Subcutaneous adipose tissue (tissue), 4 donors: ENCODE measurements around the gene STING1. TPM values are rescaled to one million over a fixed set of nuclear protein-coding genes. Genes with fewer than 3 reads are reported as not detected.

Source experiments
- total RNA-seq, 4 donors: library from RNA; depleted of rRNA; stranded (reverse); fragments of >200 nt; gene quantifications; one replicate each; pipeline ENCODE4 v1.1.0, GENCODE V29; 2016
- TF ChIP-seq, protein P1 (sequence below): fragments of 450-650 bp; IDR thresholded peaks from one replicate; pipeline ENCODE4 v1.5.1; 2016; ENCODE audit warnings: low read depth, mild to moderate bottlenecking, control low read depth, antibody characterized with exemption, moderate library complexity

Gene STING1
- total RNA-seq = 10 to 100 TPM; 17.6 to 42.8 (median 31.8) TPM

DNA sequence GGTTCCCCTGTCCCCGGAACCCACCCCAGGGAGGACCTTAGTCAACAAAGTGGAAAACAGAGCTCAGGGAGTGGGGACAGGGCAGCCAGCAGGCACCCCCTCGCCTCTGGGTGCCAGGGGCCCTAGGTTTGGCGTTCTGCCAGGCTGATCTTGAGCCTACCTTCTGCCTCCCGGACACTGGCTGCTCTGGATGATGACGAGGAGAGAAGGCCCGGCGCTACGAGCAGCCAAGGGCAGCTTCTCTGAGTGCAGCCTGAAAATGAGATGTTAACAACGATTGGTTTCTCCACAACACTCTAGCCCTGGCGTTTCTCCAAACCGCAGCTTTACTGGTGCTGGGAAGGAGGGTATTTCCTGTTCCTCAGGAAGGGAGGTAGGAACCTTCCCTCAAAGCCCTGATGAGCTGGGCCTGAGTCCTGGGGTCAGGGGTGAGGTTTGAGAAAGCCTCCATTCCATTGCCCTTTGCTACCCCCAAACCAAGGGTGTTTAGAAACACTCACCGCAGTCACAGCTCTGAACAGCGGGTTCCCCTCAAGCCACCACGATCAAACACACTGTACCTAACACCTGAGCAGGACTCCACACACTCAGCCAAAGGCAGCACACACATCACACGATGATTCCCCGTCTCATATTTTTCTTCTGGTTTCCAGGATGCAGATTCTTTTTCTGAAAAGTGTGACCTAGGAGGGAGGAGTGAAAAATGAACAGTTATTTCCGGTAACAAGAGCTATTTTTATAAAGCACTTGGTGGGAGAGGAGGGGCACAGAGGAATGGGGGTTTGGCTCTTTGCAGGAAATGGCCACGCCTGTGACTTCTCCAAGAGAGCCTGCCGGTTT, at the start of gene STING1:
Gene STING1, minus strand, starts transcription at position 709 of the 840 bp plus-strand sequence. CDS start 1,054 bp downstream, outside the sequence.
- TF ChIP-seq, protein P1, sequence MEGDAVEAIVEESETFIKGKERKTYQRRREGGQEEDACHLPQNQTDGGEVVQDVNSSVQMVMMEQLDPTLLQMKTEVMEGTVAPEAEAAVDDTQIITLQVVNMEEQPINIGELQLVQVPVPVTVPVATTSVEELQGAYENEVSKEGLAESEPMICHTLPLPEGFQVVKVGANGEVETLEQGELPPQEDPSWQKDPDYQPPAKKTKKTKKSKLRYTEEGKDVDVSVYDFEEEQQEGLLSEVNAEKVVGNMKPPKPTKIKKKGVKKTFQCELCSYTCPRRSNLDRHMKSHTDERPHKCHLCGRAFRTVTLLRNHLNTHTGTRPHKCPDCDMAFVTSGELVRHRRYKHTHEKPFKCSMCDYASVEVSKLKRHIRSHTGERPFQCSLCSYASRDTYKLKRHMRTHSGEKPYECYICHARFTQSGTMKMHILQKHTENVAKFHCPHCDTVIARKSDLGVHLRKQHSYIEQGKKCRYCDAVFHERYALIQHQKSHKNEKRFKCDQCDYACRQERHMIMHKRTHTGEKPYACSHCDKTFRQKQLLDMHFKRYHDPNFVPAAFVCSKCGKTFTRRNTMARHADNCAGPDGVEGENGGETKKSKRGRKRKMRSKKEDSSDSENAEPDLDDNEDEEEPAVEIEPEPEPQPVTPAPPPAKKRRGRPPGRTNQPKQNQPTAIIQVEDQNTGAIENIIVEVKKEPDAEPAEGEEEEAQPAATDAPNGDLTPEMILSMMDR = no peak

DNA sequence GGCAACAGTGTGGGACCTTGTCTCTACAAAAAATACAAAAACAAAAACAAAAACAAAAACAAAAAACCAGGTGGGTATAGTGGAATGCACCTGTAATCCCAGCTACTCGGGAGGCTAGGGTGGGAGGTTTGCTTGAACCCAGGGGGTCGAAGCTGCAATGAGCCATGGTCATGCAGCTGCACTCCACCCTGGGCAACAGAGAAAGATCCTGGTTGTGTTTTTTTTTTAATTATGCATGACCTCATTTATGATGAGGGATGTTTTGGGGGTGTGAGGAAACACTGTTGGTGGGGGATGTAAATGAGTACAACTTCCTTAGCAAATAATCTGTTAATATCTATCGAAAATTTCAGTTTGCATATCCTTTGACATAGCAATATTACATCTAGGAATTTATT, 49.2 kb upstream of the STING1 start:
- TF ChIP-seq, protein P1 = no peak

DNA sequence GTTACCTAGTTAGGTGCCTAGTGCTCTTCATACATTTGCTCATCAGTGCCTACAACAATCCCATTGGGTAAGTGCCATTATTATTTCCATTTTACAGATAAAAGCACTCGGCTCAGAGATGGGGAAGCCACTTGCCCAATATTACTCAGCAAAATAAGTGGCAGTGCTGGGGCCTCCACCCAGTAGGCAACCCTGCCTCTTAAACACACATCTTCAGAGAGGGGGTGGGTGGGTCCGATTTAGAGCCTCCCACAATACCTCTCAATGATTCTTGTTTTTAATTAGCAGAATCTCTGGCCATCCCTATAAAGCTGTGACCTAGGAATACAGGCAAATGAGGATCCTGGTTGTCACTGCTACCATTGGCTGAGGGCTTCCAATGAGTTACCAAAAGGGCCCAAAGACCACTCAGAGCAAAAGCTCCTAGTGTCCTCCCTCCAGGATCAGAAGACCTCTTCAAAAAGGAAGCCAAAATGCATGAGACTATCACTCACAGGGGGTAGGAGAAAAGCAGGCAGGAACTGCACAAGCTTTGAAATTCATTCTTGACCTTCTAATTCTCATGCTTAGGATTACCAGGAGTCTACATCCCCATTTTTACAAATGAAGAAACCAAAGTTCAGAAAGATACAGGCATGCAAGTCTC, 42.5 kb upstream of the STING1 start:
- TF ChIP-seq, protein P1 = no peak

DNA sequence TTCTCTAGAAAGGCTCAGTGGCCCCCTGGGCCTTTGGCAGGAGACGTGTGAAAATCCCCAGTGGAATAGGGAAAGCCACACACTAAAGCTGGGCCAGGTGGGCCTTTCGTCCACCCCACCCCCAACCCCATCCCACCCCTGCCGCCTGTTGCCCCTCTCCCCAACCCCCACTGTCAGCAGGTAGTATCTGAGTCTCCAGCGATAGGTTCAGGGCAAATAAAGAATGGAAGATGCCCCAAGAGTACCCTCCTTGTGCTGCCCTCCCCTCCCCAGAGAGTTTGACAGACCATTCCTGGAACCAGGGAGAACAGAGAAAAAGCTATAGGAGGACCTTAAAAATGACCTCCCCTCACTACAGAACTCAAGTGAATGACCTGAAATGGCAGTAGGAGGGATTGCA, 41.9 kb upstream of the STING1 start:
- TF ChIP-seq, protein P1 = no peak

DNA sequence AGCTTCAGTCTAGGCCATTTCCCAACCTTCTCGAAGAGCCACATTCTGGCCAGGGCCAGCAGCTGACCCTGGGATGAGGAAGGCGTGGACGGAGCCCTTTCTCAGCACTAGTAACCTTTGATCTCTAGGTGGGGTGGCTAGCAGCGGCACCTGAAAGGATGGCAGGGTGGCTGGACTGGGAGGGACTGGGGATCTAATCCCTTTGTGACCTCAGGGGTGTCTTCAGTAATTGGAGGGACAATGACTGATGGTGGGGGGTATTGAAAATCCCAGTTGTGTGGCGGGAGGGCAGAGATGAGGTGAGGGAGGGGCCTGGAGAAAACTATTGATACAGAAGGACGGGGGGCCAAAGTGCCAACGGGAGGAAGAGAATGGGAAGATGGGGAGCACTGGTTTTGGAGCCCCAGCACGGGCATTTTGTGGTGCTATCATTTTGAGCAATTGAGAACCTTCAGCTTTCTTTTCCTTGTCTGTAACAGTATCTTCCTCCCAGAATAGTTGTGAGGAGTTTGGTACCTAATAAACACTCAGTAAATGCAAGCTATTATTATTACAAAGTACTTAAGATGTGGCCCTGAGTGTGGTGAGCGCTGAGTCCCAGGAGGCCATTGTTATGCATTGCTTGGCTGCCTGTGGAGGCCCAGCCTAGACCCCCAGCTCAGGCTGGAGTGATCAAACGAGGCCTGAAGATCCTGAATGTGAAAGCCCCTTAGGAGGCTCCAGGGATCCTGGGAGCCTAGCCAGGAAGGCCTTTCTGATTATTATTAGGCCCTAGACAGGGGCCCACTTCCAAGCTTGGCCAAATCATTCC, 41.3 kb upstream of the STING1 start:
- TF ChIP-seq, protein P1 = no peak

DNA sequence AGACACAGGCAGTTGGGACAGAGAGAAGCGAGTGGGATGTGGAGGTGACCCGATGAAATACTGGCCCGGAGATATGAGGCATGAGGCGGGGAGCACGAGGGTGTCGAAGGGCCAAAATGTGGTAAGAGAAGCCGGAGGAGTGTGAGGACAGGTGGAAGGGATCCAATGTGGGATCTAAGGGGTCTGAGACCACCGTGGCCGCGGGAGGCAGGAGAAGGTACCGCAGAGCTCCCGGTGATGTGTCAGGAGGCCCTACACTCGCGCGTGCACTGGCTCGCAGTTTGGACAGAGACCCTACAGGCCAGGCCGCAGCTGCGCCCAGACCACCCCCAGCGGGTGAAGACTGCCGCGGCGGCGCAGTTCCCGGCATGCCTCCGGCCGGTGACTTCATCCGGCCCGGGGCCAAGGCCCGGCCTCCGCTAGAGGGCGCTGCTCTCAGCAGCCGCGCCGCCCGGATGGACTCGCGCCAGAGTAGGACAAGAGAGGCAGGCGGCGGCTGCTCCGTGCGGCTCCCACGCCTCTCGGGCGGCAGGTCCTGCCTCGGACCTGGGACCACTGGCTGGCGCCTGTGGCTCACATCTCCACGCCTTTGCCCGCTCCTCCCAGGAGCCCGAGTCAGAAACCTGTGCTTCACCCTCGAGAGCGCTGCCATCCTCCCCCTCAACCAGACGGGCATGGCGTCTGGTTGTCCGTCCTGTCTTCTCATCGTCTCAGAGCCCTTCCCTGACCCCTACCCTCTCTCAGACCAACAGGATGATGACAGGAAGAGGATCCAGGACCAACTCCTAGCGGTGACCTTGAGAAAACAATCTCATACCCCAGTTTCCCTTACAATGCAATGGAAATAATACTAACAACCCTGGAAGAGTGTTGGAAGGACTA, 35.4 kb upstream of the STING1 start:
- TF ChIP-seq, protein P1 = no peak
